B cell (primary cell): ENCODE results near the gene SMC6.

Experiments used
- CTCF ChIP-seq: fragments of 200-600 bp; IDR thresholded peaks from one replicate; pipeline ENCODE4 v1.8.0; 2022; ENCODE audit warnings: antibody characterized with exemption, mild to moderate bottlenecking
- EZH2 ChIP-seq: IDR thresholded peaks from 2 replicates; pipeline ENCODE4 v1.6.1; 2012; ENCODE audit warnings: borderline replicate concordance, low read depth, mild to moderate bottlenecking, moderate library complexity, low read length; ENCODE audit not compliant: insufficient read depth, poor library complexity, severe bottlenecking

DNA sequence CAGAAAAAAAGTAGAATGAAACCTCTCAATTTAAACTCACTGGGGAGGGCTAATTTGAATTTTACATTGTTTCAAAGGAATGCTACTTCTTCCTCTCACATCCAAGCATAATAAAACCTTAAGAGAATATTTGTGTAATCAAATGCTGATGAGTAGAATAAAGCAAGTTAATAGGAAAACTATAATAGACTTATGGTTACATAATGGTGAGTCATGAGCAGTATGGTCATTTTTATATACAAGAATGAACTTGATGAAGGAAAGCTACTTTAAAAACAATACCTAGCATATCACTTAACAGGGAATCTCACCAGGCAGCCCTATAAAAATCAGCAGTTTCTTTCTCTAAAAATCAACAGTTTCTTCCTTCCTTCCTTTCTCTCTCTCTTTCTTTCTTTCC, 132.8 kb downstream of the SMC6 start:
- no peak for TF ChIP-seq CTCF
- TF ChIP-seq EZH2 = no peak
